Activated T-helper 17 cell treated with anti-CD3 and anti-CD28 coated beads, Interleukin-2, amount 50 U/mL, for 72 hours (primary cell): ENCODE measurements around the gene HAS3. TPM values are rescaled to one million over a fixed set of nuclear protein-coding genes. Genes with fewer than 3 reads are reported as not detected.

Source experiments
- ATAC-seq: fragments of 150-1000 bp; cut with Tn5 transposase; replicated peaks from 2 replicates; pipeline ENCODE4 v1.10.0; 2021; ENCODE audit warnings: mild to moderate bottlenecking, moderate library complexity
- H3K27ac Mint-ChIP-seq: one replicate; pipeline ENCODE4 v1.8.0; 2022; ENCODE audit warnings: mixed read lengths
- H3K27me3 Mint-ChIP-seq: one replicate; pipeline ENCODE4 v1.8.0; 2022; ENCODE audit warnings: mixed read lengths
- H3K36me3 Mint-ChIP-seq: one replicate; pipeline ENCODE4 v1.8.0; 2022; ENCODE audit warnings: low read depth, mild to moderate bottlenecking, mixed read lengths
- H3K4me1 Mint-ChIP-seq: one replicate; pipeline ENCODE4 v1.8.0; 2022; ENCODE audit warnings: mixed read lengths
- H3K4me3 Mint-ChIP-seq: one replicate; pipeline ENCODE4 v1.8.0; 2022; ENCODE audit warnings: mild to moderate bottlenecking, mixed read lengths
- H3K9me3 Mint-ChIP-seq: one replicate; pipeline ENCODE4 v1.8.0; 2022; ENCODE audit warnings: mixed read lengths
- total RNA-seq, 2 donors: library from RNA; stranded (reverse); gene quantifications; one replicate each; pipeline ENCODE4 v1.2.3, GENCODE V29; 2022

Gene HAS3
- total RNA-seq, 2 donors from 2014 or later: 0.40 to 0.71 TPM

DNA sequence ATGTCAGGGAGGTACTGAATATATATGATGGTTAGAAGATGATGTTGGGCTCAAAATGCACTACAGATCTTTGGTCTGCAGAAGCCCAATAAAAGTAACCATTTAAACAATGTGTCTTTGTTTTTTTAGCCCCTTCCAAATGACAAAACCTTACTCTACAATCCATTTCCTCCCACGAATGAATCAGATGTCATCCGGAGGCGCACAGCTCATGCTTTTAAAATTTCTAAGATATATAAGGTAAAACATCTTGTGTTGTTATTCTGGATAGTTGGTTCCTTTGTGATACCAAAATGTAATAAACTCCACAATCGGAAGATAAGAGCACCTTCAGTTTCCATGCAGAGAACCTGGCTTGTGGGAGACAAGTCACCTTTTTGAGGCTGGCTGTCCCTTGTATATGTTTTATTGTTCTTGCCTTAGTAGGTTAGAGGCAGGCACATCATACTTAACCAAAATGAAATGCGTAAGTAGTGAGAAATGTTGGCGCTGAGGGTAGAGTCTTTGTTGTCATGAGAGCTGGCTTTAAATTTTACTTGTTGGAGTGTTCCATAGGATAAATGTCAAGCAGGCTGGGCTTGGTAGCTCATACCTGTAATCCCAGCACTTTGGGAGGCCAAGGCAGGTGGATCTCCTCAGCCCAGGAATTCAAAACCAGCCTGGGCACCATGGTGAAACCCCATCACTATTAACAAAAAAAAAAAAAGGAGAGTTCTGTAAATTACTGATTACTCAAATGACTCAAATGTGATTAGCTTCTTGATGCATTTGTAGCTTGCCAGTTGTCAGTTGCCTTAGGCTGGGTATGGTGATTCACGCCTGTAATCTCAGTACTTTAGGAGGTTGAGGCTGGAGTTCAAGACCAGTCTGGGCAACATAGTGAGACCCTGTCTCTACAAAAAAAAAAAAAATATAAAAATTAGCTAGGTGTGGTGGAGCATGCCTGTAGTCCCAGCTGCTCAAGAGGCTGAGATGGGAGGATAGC lies 61.8 kb downstream of the HAS3 start:
- H3K36me3 Mint-ChIP-seq: peaks cover 99% of the 10 kb centered on the region
- no peaks in the 10 kb centered on the region for H3K27me3 Mint-ChIP-seq
- ATAC-seq: peak; percentile 8
- H3K4me1 Mint-ChIP-seq: peaks cover 26% of the 10 kb centered on the region
- no peaks in the 10 kb centered on the region for H3K9me3 Mint-ChIP-seq
- H3K4me3 Mint-ChIP-seq: peak overlapping the region; percentile 77
- peak overlapping the region; percentile 92 for H3K27ac Mint-ChIP-seq

Other genes with a start within 250 kb of the HAS3 start
- 100 to 1,000 TPM; 103 to 129 TPM for gene CHTF8, start 26.9 kb downstream of the HAS3 start, total RNA-seq
- 100 to 1,000 TPM in 1 of 2 donors, 10 to 100 TPM in 1; 69.1 to 112 TPM for gene UTP4, start 27.0 kb downstream of the HAS3 start, total RNA-seq
- gene SNTB2, start 81.5 kb downstream of the HAS3 start, total RNA-seq: 10 to 100 TPM; 21.0 to 22.9 TPM
- gene VPS4A, start 205.7 kb downstream of the HAS3 start, total RNA-seq: 10 to 100 TPM; 20.7 to 26.9 TPM
- 10 to 100 TPM in 1 of 2 donors, 1 to 10 TPM in 1; 8.4 to 20.6 TPM for gene PDF, start 224.9 kb downstream of the HAS3 start, total RNA-seq
- 10 to 100 TPM; 29.7 to 34.2 TPM for gene COG8, start 233.9 kb downstream of the HAS3 start, total RNA-seq
- 10 to 100 TPM; 26.3 to 34.0 TPM for gene NIP7, start 234.1 kb downstream of the HAS3 start, total RNA-seq
- 1 to 10 TPM; 2.0 to 4.0 TPM for gene TMED6, start 246.1 kb downstream of the HAS3 start, total RNA-seq